H9 (cell line): ENCODE measurements around the gene CC2D2A. TPM values are rescaled to one million over a fixed set of nuclear protein-coding genes. Genes with fewer than 3 reads are reported as not detected.
A peak's percentile ranks its signal among the peaks of the same experiment; 100 is the strongest.

Experiments used
- DNase-seq: peaks from one replicate; pipeline ENCODE4 v3.0.0-alpha.2; 2017
- H2AFZ ChIP-seq: one replicate; pipeline ENCODE4 v1.6.1; 2013; ENCODE audit warnings: mild to moderate bottlenecking, low read length, control low read depth, moderate library complexity
- H2AK5ac ChIP-seq: 2 replicates; pipeline ENCODE4 v1.6.1; 2013; ENCODE audit warnings: low read length, control low read depth, mixed read lengths; ENCODE audit not compliant: insufficient read length
- H2BK120ac ChIP-seq: one replicate; pipeline ENCODE4 v1.6.1; 2013; ENCODE audit warnings: low read depth, mild to moderate bottlenecking, low read length, control low read depth, inconsistent platforms; ENCODE audit not compliant: poor library complexity, severe bottlenecking
- H2BK12ac ChIP-seq: 2 replicates; pipeline ENCODE4 v1.6.1; 2013; ENCODE audit warnings: low read length, control low read depth, mixed read lengths, low read depth; ENCODE audit not compliant: insufficient read length
- H2BK15ac ChIP-seq: 2 replicates; pipeline ENCODE4 v1.6.1; 2013; ENCODE audit warnings: low read depth, low read length, control low read depth
- H2BK20ac ChIP-seq: one replicate; pipeline ENCODE4 v1.6.1; 2013; ENCODE audit warnings: low read depth, mild to moderate bottlenecking, low read length, control low read depth, inconsistent platforms; ENCODE audit not compliant: poor library complexity, severe bottlenecking
- H2BK5ac ChIP-seq: 2 replicates; pipeline ENCODE4 v1.6.1; 2013; ENCODE audit warnings: low read length, control low read depth, mixed read lengths; ENCODE audit not compliant: insufficient read length
- H3K14ac ChIP-seq: 2 replicates; pipeline ENCODE4 v1.6.1; 2013; ENCODE audit warnings: low read length, control low read depth; ENCODE audit not compliant: insufficient read depth
- H3K18ac ChIP-seq: 2 replicates; pipeline ENCODE4 v1.6.1; 2013; ENCODE audit warnings: low read depth, mild to moderate bottlenecking, mixed read lengths, low read length, control low read depth; ENCODE audit not compliant: insufficient read length
- H3K23ac ChIP-seq: 2 replicates; pipeline ENCODE4 v1.6.1; 2013; ENCODE audit warnings: low read length, control low read depth, mixed read lengths, low read depth; ENCODE audit not compliant: insufficient read length
- H3K23me2 ChIP-seq: 2 replicates; pipeline ENCODE4 v1.6.1; 2013; ENCODE audit warnings: low read depth, mild to moderate bottlenecking, mixed read lengths, low read length, control low read depth; ENCODE audit not compliant: insufficient read length, poor library complexity, severe bottlenecking
- H3K27ac ChIP-seq: 2 replicates; pipeline ENCODE4 v1.5.1; 2013; ENCODE audit warnings: low read length, control low read depth, mixed read lengths, low read depth; ENCODE audit not compliant: insufficient read length
- H3K27me3 ChIP-seq: 2 replicates; pipeline ENCODE4 v1.6.1; 2013; ENCODE audit warnings: low read length, control low read depth, inconsistent platforms; ENCODE audit not compliant: insufficient read depth
- H3K4ac ChIP-seq: 2 replicates; pipeline ENCODE4 v1.6.1; 2013; ENCODE audit warnings: low read depth, mild to moderate bottlenecking, control low read depth, inconsistent platforms, low read length, moderate library complexity
- H3K4me1 ChIP-seq: 2 replicates; pipeline ENCODE4 v1.6.1; 2013; ENCODE audit warnings: low read length, control low read depth, inconsistent platforms; ENCODE audit not compliant: insufficient read depth
- H3K4me2 ChIP-seq: 2 replicates; pipeline ENCODE4 v1.6.1; 2013; ENCODE audit warnings: low read length, control low read depth, mixed read lengths; ENCODE audit not compliant: insufficient read length, insufficient read depth
- H3K56ac ChIP-seq: 2 replicates; pipeline ENCODE4 v1.6.1; 2013; ENCODE audit warnings: low read depth, mild to moderate bottlenecking, mixed read lengths, low read length, control low read depth; ENCODE audit not compliant: insufficient read length
- H3K79me1 ChIP-seq: 2 replicates; pipeline ENCODE4 v1.6.1; 2013; ENCODE audit warnings: low read depth, mild to moderate bottlenecking, moderate library complexity, low read length, control low read depth, inconsistent platforms; ENCODE audit not compliant: insufficient read depth, poor library complexity, severe bottlenecking
- H3K79me2 ChIP-seq: 2 replicates; pipeline ENCODE4 v1.6.1; 2013; ENCODE audit warnings: low read length, control low read depth, inconsistent platforms; ENCODE audit not compliant: insufficient read depth
- H3K9ac ChIP-seq: 2 replicates; pipeline ENCODE4 v1.6.1; 2013; ENCODE audit warnings: low read length, control low read depth, mixed read lengths; ENCODE audit not compliant: insufficient read length; ENCODE audit errors: extremely low read depth
- H3K9me3 ChIP-seq: one replicate; pipeline ENCODE4 v1.6.1; 2013; ENCODE audit warnings: low read depth, low read length, inconsistent platforms; ENCODE audit not compliant: control insufficient read depth
- H3T11ph ChIP-seq: one replicate; pipeline ENCODE4 v1.6.1; 2013; ENCODE audit warnings: mild to moderate bottlenecking, low read length, control low read depth, inconsistent platforms
- H4K20me1 ChIP-seq: one replicate; pipeline ENCODE4 v1.6.1; 2013; ENCODE audit not compliant: control insufficient read depth, insufficient read length, insufficient read depth
- H4K5ac ChIP-seq: 2 replicates; pipeline ENCODE4 v1.6.1; 2013; ENCODE audit warnings: low read depth, mild to moderate bottlenecking, mixed read lengths, low read length, control low read depth; ENCODE audit not compliant: insufficient read length
- H4K8ac ChIP-seq: replicated peaks from 2 replicates; pipeline ENCODE4 v1.6.1; 2013; ENCODE audit warnings: low read length, control low read depth, mixed read lengths, low read depth; ENCODE audit not compliant: insufficient read length
- H4K91ac ChIP-seq: 2 replicates; pipeline ENCODE4 v1.6.1; 2013; ENCODE audit warnings: low read depth, mild to moderate bottlenecking, moderate library complexity, mixed read lengths, low read length, control low read depth; ENCODE audit not compliant: insufficient read length
- H3K27ac Mint-ChIP-seq, 3 experiments: 2 replicates in 2 of 3; 3 replicates in 1 of 3; pipeline ENCODE4 v1.8.0; 2020 to 2021; ENCODE audit warnings: mixed read lengths in 3 of 3, mild to moderate bottlenecking in 1 of 3, moderate library complexity in 1 of 3
- H3K27me3 Mint-ChIP-seq: 2 replicates; pipeline ENCODE4 v1.8.0; 2021; ENCODE audit warnings: low read depth, mild to moderate bottlenecking, moderate library complexity, mixed read lengths
- H3K36me3 Mint-ChIP-seq, 3 experiments: 2 replicates in 2 of 3; 3 replicates in 1 of 3; pipeline ENCODE4 v1.8.0; 2020 to 2021; ENCODE audit warnings: low read depth in 3 of 3, mixed read lengths in 3 of 3; ENCODE audit not compliant: insufficient read depth in 1 of 3
- H3K4me1 Mint-ChIP-seq, 2 experiments: 2 replicates each; pipeline ENCODE4 v1.8.0; 2020; ENCODE audit warnings: mixed read lengths in 2 of 2
- H3K4me3 Mint-ChIP-seq, 2 experiments: 2 replicates in 1 of 2; 3 replicates in 1 of 2; pipeline ENCODE4 v1.8.0; 2020 to 2021; ENCODE audit warnings: mild to moderate bottlenecking in 2 of 2, mixed read lengths in 2 of 2, moderate library complexity in 1 of 2
- H3K9me3 Mint-ChIP-seq, 2 experiments: 2 replicates in 1 of 2; 3 replicates in 1 of 2; pipeline ENCODE4 v1.8.0; 2020; ENCODE audit warnings: mild to moderate bottlenecking in 2 of 2, mixed read lengths in 2 of 2, moderate library complexity in 1 of 2
- WGBS: extraction: QIAGEN DNeasy Blood & Tissue Kit; methylation state at CpG from one replicate; pipeline ENCODE4 v1.1.7; 2013; ENCODE audit warnings: missing lambda C conversion rate, low lambda C conversion rate, mixed read lengths; ENCODE audit not compliant: insufficient read length; ENCODE audit errors: extremely low coverage; 5-methylcytosine and 5-hydroxymethylcytosine counted together
- total RNA-seq: library from RNA; stranded (reverse); gene quantifications from 2 replicates; pipeline ENCODE4 v1.2.1, GENCODE V29; 2021
- TF ChIP-seq, protein P1 (sequence below): fragments of 200-600 bp; sonication (generic); conservative IDR thresholded peaks from 3 replicates; pipeline ENCODE4 v1.8.0; 2021; ENCODE audit warnings: antibody characterized with exemption, mild to moderate bottlenecking

Gene CC2D2A
- total RNA-seq, 1 experiment from 2014 or later, result 10.4 TPM

DNA sequence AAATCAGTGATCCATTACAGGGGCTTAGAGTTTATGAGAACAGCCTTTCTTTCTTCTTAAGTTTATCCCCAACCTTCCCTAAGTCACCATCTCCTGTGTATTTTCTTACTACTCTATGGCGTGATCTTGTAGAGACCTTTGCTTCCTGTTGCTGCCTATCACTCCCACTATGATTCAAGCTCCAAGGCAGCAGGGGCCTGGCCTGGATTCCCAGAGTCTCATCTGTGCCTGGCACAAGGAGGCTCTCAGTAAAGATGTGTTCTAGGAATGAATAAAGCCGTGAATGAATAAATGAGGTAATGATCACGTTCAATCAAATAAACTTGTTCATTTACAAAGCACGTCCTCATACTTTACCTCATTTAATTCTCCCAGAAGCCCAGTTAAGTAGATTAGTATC lies 45.4 kb downstream of the CC2D2A start:
- Histone ChIP-seq H3K23me2 (no peaks in the 10 kb centered on the region), H3K18ac (no peak overlapping the region), H3K9ac (no peak overlapping the region), H2AFZ (no peak overlapping the region), H3K27me3 (no peaks in the 10 kb centered on the region), H4K8ac (no peak overlapping the region), H2BK20ac (no peak overlapping the region), H2BK5ac (no peak overlapping the region), H2AK5ac (no peak overlapping the region), H3K4me1 (no peaks in the 10 kb centered on the region), H4K20me1 (no peaks in the 10 kb centered on the region), H3K79me2 (no peaks in the 10 kb centered on the region), H3K9me3 (no peaks in the 10 kb centered on the region), H2BK12ac (no peak overlapping the region), H3K4me2 (no peak overlapping the region), H3K23ac (no peak overlapping the region), H3K4ac (no peak overlapping the region), H3K56ac (no peak overlapping the region), H3T11ph (no peak overlapping the region), H3K79me1 (no peaks in the 10 kb centered on the region), H2BK120ac (no peak overlapping the region), H2BK15ac (no peak overlapping the region), H3K27ac (no peak overlapping the region), H3K14ac (no peak overlapping the region), H4K91ac (no peak overlapping the region), H4K5ac (no peak overlapping the region)
- Mint-ChIP-seq H3K27ac (peak overlapping the region in 1 of 3 experiments; percentile 63; a peak in 1 of 7 replicates), H3K4me3 (no peak overlapping the region), H3K27me3 (no peaks in the 10 kb centered on the region), H3K36me3 (peaks cover 30 to 41% (median 39%) of the 10 kb centered on the region in 3 experiments), H3K4me1 (no peaks in the 10 kb centered on the region), H3K9me3 (peaks cover 22 to 24% of the 10 kb centered on the region in 2 experiments)
- no peak for DNase-seq
- TF ChIP-seq, protein P1, sequence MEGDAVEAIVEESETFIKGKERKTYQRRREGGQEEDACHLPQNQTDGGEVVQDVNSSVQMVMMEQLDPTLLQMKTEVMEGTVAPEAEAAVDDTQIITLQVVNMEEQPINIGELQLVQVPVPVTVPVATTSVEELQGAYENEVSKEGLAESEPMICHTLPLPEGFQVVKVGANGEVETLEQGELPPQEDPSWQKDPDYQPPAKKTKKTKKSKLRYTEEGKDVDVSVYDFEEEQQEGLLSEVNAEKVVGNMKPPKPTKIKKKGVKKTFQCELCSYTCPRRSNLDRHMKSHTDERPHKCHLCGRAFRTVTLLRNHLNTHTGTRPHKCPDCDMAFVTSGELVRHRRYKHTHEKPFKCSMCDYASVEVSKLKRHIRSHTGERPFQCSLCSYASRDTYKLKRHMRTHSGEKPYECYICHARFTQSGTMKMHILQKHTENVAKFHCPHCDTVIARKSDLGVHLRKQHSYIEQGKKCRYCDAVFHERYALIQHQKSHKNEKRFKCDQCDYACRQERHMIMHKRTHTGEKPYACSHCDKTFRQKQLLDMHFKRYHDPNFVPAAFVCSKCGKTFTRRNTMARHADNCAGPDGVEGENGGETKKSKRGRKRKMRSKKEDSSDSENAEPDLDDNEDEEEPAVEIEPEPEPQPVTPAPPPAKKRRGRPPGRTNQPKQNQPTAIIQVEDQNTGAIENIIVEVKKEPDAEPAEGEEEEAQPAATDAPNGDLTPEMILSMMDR, result no peak
- WGBS, result no CpG with 5 or more reads among the region's 4 CpGs
